GM18519 (cell line): ENCODE results near the gene SCNN1A.

Experiments used
- ATAC-seq: cut with Tn5 transposase; IDR thresholded peaks from one replicate; pipeline ENCODE4 v1.9.1; 2021; ENCODE audit warnings: mild to moderate bottlenecking, moderate library complexity; ENCODE audit not compliant: unreplicated experiment, low FRiP score

SCNN1A gene

GRCh38 chr12:6322352-6322751 is 53.0 kb downstream of the SCNN1A start:
- ATAC-seq = no peak

- no peak for ATAC-seq
Measured at GRCh38 chr12:6321905-6322304, 53.5 kb downstream of the SCNN1A start.

- no peak for ATAC-seq
Measured at GRCh38 chr12:6319446-6319845, 55.9 kb downstream of the SCNN1A start.

- no peak for ATAC-seq
Measured at GRCh38 chr12:6318440-6318879, 56.9 kb downstream of the SCNN1A start.

GRCh38 chr12:6317693-6318439 is 57.5 kb downstream of the SCNN1A start:
- ATAC-seq = no peak

- ATAC-seq = no peak
Measured at GRCh38 chr12:6316921-6317692, 58.3 kb downstream of the SCNN1A start.

- ATAC-seq = no peak
Measured at GRCh38 chr12:6315704-6316597, 59.4 kb downstream of the SCNN1A start.

GRCh38 chr12:6315184-6315583 is 60.2 kb downstream of the SCNN1A start:
- ATAC-seq = no peak

GRCh38 chr12:6314776-6315175 is 60.6 kb downstream of the SCNN1A start:
- ATAC-seq = no peak

- ATAC-seq = no peak
Measured at GRCh38 chr12:6313326-6313940, 61.9 kb downstream of the SCNN1A start.

- ATAC-seq = no peak
Measured at GRCh38 chr12:6312529-6313325, 62.6 kb downstream of the SCNN1A start.

GRCh38 chr12:6311822-6312528 is 63.4 kb downstream of the SCNN1A start:
- no peak for ATAC-seq

- ATAC-seq = no peak
Measured at GRCh38 chr12:6310771-6311610, 64.4 kb downstream of the SCNN1A start.

- ATAC-seq = no peak
Measured at GRCh38 chr12:6307529-6307928, 67.8 kb downstream of the SCNN1A start.

- no peak for ATAC-seq
Measured at GRCh38 chr12:6306599-6307220, 68.7 kb downstream of the SCNN1A start.

- no peak for ATAC-seq
Measured at GRCh38 chr12:6306151-6306550, 69.2 kb downstream of the SCNN1A start.

GRCh38 chr12:6303071-6303470 is 72.3 kb downstream of the SCNN1A start:
- ATAC-seq = no peak

- ATAC-seq = no peak
Measured at GRCh38 chr12:6302621-6303020, 72.7 kb downstream of the SCNN1A start.
